Fibroblast of skin of left biceps (primary cell): ENCODE results near the gene DSCAML1.

ENCODE experiments used
- DNase-seq, 2 experiments: peaks; one replicate each; pipeline ENCODE4 v3.0.0-alpha.2; 2013; ENCODE audit warnings: low read depth in 2 of 2

DSCAML1 gene

GRCh38 chr11:117832511-117832910, 35.5 kb upstream of the DSCAML1 start:
- DNase-seq, result no peak

- no peak for DNase-seq
These were observed 34.8 kb upstream of the DSCAML1 start for GRCh38 chr11:117831661-117832415.

GRCh38 chr11:117830674-117831351, 33.8 kb upstream of the DSCAML1 start:
- DNase-seq, result no peak

DNA sequence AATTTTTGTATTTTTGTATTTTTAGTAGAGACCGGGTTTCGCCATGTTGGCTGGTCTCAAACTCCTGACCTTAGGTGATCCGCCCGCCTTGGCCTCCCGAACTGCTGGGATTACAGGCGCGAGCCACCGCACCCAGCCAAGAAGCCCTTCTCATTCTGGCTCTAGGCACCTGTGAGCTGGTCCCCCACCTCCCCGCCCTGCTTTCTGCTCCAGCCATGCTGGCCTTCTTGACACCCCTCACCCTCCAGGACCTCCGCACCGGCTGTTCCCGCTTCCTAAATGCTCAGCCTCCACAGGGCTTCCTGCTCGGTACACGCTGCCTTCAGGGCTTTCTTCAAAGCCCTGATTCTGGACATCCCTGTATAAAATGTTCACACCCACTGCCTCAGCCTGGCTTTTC, 33.1 kb upstream of the DSCAML1 start:
- DNase-seq, result no peak

GRCh38 chr11:117829369-117829725, 32.3 kb upstream of the DSCAML1 start:
- no peak for DNase-seq

DNA sequence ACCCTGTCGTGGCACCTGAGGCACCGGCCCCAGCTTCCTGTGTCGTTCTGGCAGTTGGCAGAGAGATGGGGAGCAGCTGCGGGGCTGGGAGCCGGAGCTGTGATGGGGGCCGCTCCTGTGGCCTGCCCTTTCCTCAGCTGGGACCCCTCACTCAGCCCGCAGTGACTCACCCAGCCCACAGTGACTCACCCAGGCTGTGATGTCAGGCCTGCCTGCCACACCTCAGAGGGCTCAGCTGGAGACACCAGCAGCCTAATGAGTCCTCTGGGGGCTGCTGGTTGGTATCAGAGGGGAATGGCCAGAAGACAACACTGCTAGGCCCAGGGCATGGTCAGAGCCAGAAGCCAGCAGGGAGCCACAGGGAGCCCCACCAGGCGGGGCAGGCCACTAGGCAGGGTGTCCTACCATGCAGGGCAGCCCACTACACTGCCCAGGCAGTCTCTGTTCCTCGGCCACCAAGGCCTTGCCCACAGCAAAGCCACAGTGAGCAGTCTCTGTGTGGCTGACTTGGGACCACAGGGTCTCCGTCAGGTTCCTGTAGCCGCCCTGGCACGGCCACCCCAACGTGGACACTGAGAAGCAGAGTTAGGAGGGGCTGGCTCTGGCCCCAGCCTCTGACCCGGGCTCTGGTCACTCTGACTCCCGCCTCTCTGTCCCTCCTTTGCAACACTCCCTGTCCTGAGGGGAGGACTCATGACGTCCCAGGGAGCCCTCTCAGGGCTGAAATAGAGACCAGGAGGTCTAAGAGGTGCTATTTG, 31.8 kb upstream of the DSCAML1 start:
- DNase-seq, result no peak

GRCh38 chr11:117827521-117828511, 30.8 kb upstream of the DSCAML1 start:
- no peak for DNase-seq

GRCh38 chr11:117826832-117827231, 29.8 kb upstream of the DSCAML1 start:
- DNase-seq, result no peak

GRCh38 chr11:117826190-117826570, 29.2 kb upstream of the DSCAML1 start:
- no peak for DNase-seq

DNA sequence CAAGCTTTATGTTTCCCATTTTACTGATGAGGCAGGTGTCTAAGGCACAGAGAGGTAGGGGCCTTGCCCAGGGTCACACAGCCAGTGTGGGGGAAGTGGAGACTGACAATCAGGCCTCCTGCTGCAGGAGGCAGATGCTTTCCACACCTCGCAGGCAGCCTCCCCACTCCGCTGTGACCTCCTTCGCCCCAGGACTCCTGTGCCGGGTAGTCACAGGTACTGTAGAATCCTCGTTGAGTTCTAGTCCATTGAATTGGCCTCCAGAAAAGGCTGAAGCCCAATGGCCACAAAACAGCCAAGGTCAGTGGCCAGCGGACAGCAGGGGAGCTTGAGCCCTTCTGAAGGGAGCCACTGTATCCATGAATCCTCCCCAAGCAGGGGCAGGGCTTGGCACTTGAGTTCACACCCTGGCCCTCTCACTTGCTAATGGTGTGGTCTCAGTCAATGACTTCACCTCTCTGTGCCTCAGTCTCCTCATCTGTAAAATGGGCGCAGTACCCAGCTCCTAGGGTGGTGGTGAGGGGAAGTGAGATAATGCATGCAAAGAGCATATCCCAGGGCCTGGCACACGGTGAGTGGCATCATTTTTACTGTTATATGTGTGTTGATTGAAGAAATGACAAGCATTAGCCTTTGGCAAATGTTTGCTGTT, 28.6 kb upstream of the DSCAML1 start:
- DNase-seq, result no peak

- no peak for DNase-seq
These were observed 27.8 kb upstream of the DSCAML1 start, which contains the start of gene FXYD2 for GRCh38 chr11:117824571-117825537. Gene FXYD2 (minus strand): TSS chr11:117824744. CDS start chr11:117824678, 66 bp downstream.

DNA sequence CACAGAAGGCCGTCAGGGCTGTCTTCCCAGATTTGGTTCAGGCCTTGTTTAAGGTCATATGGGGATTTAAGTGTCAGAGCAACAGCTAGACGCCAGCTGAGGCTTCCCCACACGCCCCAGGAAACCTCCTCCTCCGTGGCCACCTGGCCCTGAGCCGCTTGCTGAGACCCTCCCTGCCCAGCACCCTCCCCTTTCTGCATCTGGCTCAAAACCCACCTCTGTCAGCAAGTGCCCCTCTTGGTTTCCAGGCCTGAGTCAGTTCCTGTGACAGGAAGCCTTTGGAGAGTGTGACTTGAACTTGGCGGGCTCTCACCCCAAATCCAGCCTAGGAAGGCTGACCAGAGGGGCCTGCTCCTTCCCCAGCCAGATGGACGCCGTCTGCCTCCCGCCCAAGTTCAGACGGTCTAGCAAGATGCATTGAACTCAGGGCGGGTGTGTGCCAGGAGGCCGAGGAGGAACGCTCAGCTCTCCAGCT, 27.0 kb upstream of the DSCAML1 start:
- no peak for DNase-seq

DNA sequence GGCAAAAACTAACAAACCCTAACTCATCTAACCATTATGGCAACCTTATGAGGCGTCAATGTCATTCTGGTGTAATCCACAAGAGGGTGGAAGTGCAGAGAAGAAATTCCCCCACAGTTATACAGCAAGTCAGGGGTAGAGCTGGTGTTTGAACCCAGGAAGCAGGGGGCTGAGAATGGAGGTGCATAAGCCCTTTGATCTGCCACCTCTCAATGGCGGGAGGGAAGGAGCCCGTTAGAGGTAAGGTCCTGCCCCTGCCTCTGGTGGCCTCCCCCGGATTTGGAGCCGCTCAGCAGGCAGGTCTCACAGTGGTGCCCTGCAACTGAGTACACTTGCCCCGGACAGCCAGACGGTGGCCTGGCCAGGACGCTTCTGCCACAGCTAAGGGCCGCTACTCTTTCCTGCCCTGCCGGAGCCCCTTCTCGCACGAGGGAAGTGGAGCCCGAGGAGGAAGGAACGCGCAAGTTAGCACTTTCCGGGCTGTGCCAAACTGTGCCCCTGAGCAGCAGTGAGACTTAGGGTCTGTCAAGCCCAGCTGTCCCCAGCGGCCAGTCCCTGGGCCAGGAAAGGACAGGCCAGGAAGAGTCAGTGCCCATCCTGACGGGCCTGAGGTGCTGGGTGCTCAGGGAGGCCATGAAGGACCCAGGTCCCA, 26.4 kb upstream of the DSCAML1 start:
- no peak for DNase-seq

- DNase-seq, result no peak
These were observed 25.3 kb upstream of the DSCAML1 start for GRCh38 chr11:117822074-117823033.

GRCh38 chr11:117821431-117821830, 24.4 kb upstream of the DSCAML1 start:
- no peak for DNase-seq

DNA sequence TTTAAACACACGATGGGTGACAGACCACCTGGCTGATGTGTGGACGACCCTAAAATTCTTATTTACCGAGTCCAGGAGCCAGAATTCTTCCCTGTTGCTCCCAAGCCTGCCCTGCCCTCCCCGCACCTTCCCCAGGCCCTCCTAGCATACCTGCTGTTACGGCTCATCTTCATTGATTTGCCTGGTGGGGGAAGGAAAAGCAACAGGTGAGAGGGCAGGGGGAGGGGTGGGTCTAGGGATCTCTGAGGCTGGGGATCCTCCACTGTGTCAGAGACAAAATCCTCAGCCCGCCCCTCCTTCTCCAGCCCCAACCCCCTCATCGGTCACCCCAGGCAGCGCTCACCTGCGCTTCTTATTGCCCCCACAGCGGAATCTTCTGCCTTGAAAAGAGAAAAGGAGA, 23.5 kb upstream of the DSCAML1 start:
- no peak for DNase-seq

DNA sequence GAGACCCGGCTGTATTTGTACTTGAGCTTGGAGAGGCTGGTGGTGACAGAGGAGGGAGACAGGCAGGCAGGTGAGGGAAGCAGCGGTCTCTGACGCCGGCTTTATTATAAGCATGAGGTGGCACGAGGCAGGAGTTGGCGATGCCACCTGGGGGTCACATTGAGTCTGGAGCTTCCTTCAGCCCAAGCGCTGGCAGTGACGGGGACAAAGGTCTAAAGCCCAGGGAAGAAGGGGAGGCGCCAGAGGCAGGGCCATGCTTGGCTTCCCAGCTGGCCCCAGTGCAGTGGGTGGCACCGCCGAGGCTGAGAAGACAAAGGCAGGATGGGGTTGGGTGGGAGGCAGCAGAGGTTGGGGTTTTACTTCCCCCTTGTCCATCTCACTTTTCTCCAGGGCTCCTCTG, 23.1 kb upstream of the DSCAML1 start:
- no peak for DNase-seq
